Ramos (cell line): ENCODE data around the gene NAGPA.

Experiments
- in situ Hi-C: fragments of 300-500 bp; cut with MboI; formaldehyde crosslinking; loops from one replicate; pipeline ENCODE4 v1.14.3; 2022; ENCODE audit warnings: low sequenced_read_pairs; ENCODE audit not compliant: unreplicated experiment

NAGPA gene

GRCh38 chr16:4979736-4980660 is 53.7 kb downstream of the NAGPA start:
- in situ Hi-C loops, result no loop called here

- in situ Hi-C loops, result no loop called here
Measured at GRCh38 chr16:4979164-4979563, 54.6 kb downstream of the NAGPA start.

- in situ Hi-C loops, result no loop called here
Measured at GRCh38 chr16:4976611-4977145, 57.1 kb downstream of the NAGPA start.

DNA sequence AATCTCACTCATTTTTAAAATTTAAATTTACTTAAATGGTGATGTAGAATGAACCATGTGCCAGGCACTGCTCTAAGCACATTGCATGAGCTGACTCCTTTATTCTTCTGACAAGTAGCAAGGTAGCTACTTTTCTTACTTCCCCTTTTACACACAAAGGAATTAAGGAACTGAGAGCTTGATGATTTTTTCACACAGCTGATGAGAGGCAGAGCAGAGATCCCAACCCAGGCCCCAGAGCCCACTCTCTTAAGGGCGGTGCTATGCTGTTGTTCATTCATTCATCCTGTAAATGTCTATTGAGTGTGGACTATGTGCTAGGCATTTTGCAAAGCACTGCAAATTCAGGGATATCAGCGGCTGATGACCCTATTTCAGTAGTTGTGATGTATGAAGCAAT is 57.7 kb downstream of the NAGPA start:
- in situ Hi-C loops, result no loop called here
